IgD-negative memory B cell (primary cell): Measurements from ENCODE around the gene ZDHHC16. TPM values are rescaled to one million over a fixed set of nuclear protein-coding genes. Genes with fewer than 3 reads are reported as not detected.

Experiments used
- H3K27ac Mint-ChIP-seq, 3 donors: one replicate each; pipeline ENCODE4 v1.8.0; 2020 to 2022; ENCODE audit warnings: mild to moderate bottlenecking in 3 of 3, mixed read lengths in 3 of 3, moderate library complexity in 1 of 3
- H3K27me3 Mint-ChIP-seq: one replicate; pipeline ENCODE4 v1.8.0; 2021; ENCODE audit warnings: mixed read lengths
- H3K36me3 Mint-ChIP-seq: one replicate; pipeline ENCODE4 v1.8.0; 2020; ENCODE audit warnings: mild to moderate bottlenecking, mixed read lengths
- H3K4me1 Mint-ChIP-seq, 3 donors: one replicate each; pipeline ENCODE4 v1.8.0; 2020 to 2022; ENCODE audit warnings: mixed read lengths in 3 of 3, mild to moderate bottlenecking in 1 of 3
- H3K4me3 Mint-ChIP-seq, 4 donors: one replicate each; pipeline ENCODE4 v1.8.0; 2020 to 2022; ENCODE audit warnings: mild to moderate bottlenecking in 4 of 4, mixed read lengths in 4 of 4, moderate library complexity in 3 of 4
- H3K9me3 Mint-ChIP-seq, 3 donors: one replicate each; pipeline ENCODE4 v1.8.0; 2020 to 2021; ENCODE audit warnings: mixed read lengths in 3 of 3, mild to moderate bottlenecking in 1 of 3
- polyA plus RNA-seq: library from polyadenylated mRNA; unstranded; fragments of 300-500 nt; fragmentation: Illumina TruSeq; gene quantifications from one replicate; pipeline ENCODE4 v1.2.3, GENCODE V29; 2021

The ZDHHC16 gene
- polyA plus RNA-seq, 1 donor from 2014 or later = 23.3 TPM

DNA sequence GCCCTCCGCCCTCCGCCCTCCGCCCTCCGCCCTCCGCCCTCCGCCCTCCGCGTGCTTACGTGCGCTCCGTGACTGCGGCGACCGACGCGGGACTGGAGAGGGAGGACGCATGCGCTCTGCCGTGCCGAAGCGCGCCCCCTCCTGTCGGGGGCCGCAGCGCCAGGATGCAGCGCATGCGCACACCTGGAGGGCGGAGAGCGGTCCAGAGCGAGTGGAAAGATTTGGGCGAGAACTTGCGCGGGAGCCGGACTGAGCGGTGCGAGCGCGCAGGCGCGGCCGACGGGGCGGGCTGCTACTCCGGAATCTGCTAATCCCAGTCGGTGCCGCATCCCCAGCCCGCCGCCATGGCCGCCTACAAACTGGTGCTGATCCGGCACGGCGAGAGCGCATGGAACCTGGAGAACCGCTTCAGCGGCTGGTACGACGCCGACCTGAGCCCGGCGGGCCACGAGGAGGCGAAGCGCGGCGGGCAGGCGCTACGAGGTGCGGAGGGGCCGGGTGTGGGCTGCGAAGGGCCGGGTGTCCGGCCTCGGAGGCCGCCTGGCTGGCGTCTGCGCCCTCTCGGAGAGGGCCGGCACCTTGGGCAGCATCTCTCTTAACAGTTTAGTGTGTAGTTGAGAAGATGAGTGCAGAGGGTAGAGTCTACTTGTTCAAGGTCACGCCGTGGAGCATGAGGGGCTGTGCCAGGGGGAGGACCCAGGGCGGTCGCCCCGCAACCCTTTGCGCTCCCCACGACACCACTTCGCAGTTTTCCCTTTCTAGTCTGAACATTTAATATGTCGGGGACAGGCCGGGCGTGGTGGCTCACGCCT is 19.8 kb upstream of the ZDHHC16 start, which contains the start of gene PGAM1:
Gene PGAM1 (plus strand): TSS at position 228 of the 812 bp plus-strand sequence. CDS start 117 bp downstream, at position 345.
- H3K36me3 Mint-ChIP-seq = no peaks in the 10 kb centered on the region
- H3K4me1 Mint-ChIP-seq = peaks cover 12 to 24% (median 22%) of the 10 kb centered on the region in 3 donors
- no peaks in the 10 kb centered on the region for H3K27me3 Mint-ChIP-seq
- H3K27ac Mint-ChIP-seq = peak within 1 kb of the TSS; percentile 61 to 98 (median 95)
- H3K9me3 Mint-ChIP-seq = no peaks in the 10 kb centered on the region
- peak within 1 kb of the TSS; percentile 72 to 94 (median 91) for H3K4me3 Mint-ChIP-seq

GRCh38 chr10:97426776-97427570 is 19.0 kb upstream of the ZDHHC16 start:
- peak overlapping the region; percentile 61 to 98 (median 95) for H3K27ac Mint-ChIP-seq
- no peaks in the 10 kb centered on the region for H3K9me3 Mint-ChIP-seq
- H3K36me3 Mint-ChIP-seq = no peaks in the 10 kb centered on the region
- H3K4me3 Mint-ChIP-seq = peak overlapping the region; percentile 72 to 94 (median 91)
- peaks cover 12 to 24% (median 22%) of the 10 kb centered on the region in 3 donors for H3K4me1 Mint-ChIP-seq
- H3K27me3 Mint-ChIP-seq = no peaks in the 10 kb centered on the region

GRCh38 chr10:97427571-97428179 is 18.3 kb upstream of the ZDHHC16 start:
- Mint-ChIP-seq H3K9me3 (no peaks in the 10 kb centered on the region), H3K4me1 (peaks cover 12 to 24% (median 22%) of the 10 kb centered on the region in 3 donors), H3K36me3 (no peaks in the 10 kb centered on the region), H3K27ac (peak overlapping the region; percentile 61 to 81 (median 75)), H3K4me3 (peak overlapping the region; percentile 72 to 94 (median 91)), H3K27me3 (no peaks in the 10 kb centered on the region)

DNA sequence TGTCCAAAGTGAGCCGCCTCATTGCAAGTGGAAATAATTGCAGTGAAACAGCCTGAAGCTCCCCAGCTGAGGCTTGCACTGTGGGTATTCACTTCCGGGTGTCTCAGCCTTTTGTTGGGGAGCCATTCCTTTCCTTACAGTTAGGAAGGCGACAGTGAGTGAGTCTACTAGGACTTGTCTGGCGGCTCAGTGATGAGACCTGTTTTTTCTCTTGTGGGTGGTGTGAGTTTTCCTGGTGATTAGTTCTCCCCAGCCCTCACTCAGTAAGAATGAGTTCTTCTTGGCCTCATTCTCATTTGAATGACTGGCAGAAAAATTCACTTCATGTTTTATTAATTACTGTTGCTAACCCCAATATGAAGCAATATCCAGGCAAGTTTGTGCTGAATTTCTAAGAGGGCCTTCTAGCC is 17.4 kb upstream of the ZDHHC16 start:
- H3K4me3 Mint-ChIP-seq = peak overlapping the region in 2 of 4 donors; percentile 60 to 72
- peaks cover 2% of the 10 kb centered on the region for H3K36me3 Mint-ChIP-seq
- H3K27me3 Mint-ChIP-seq = no peaks in the 10 kb centered on the region
- no peaks in the 10 kb centered on the region for H3K9me3 Mint-ChIP-seq
- peaks cover 12 to 21% (median 19%) of the 10 kb centered on the region in 3 donors for H3K4me1 Mint-ChIP-seq
- H3K27ac Mint-ChIP-seq = peak overlapping the region; percentile 44 to 93 (median 75)

- Mint-ChIP-seq H3K4me1 (peaks cover 0 to 2% (median 0%) of the 10 kb centered on the region in 3 donors), H3K9me3 (no peaks in the 10 kb centered on the region), H3K27ac (no peak overlapping the region), H3K4me3 (no peak overlapping the region), H3K36me3 (peaks cover 3% of the 10 kb centered on the region), H3K27me3 (no peaks in the 10 kb centered on the region)
Observed at GRCh38 chr10:97434055-97434454, 11.9 kb upstream of the ZDHHC16 start.

- no peaks in the 10 kb centered on the region for H3K4me1 Mint-ChIP-seq
- H3K27ac Mint-ChIP-seq = peak overlapping the region in 1 of 3 donors; percentile 53
- no peaks in the 10 kb centered on the region for H3K9me3 Mint-ChIP-seq
- peaks cover 4% of the 10 kb centered on the region for H3K36me3 Mint-ChIP-seq
- H3K27me3 Mint-ChIP-seq = no peaks in the 10 kb centered on the region
- H3K4me3 Mint-ChIP-seq = no peak overlapping the region
Observed at GRCh38 chr10:97434557-97434956, 11.4 kb upstream of the ZDHHC16 start.

DNA sequence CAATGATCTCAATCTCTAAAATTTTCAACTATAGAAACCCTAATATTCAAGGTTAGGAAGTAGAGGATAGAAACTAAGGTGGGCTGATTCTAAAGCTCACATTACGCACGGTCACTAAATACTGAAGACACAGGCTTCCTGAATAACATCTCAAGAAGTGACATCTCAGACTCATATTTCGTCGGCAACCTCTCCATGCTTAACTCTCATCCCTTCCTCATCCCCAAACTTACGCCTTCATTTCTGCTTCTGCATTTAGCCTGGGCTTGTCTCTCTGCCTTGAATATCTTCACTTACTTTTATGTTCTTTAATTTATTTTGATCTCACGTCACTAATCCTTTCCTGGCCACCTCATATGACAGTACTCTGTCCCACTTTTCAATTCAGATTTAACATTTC is 10.8 kb upstream of the ZDHHC16 start:
- H3K9me3 Mint-ChIP-seq = no peaks in the 10 kb centered on the region
- H3K27ac Mint-ChIP-seq = peak overlapping the region in 1 of 3 donors; percentile 80
- no peaks in the 10 kb centered on the region for H3K27me3 Mint-ChIP-seq
- no peaks in the 10 kb centered on the region for H3K4me1 Mint-ChIP-seq
- H3K4me3 Mint-ChIP-seq = no peak overlapping the region
- H3K36me3 Mint-ChIP-seq = peaks cover 5% of the 10 kb centered on the region

DNA sequence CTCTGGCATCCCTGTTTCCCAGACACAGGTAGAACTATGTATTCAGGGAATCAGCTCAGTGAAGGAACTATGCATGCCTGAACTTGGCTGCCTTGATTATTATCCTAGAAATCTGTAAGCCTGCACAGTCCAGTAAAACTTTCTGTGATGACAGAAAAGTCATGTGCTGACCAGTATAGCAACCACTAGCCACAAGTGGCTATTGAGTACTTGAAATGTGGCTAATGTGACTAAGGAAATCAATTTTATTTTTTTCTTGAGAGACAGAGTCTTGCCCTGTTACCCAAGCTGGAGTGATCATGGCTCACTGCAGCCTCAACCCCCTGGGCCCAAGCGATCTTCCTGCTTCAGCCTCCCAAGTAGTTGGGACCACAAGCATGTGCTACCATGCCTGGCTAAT is 3.7 kb upstream of the ZDHHC16 start:
- peak overlapping the region in 1 of 4 donors; percentile 35 for H3K4me3 Mint-ChIP-seq
- no peaks in the 10 kb centered on the region for H3K9me3 Mint-ChIP-seq
- peak overlapping the region in 1 of 3 donors; percentile 71 for H3K27ac Mint-ChIP-seq
- H3K36me3 Mint-ChIP-seq = peaks cover 5% of the 10 kb centered on the region
- H3K4me1 Mint-ChIP-seq = peaks cover 20 to 24% (median 21%) of the 10 kb centered on the region in 3 donors
- H3K27me3 Mint-ChIP-seq = no peaks in the 10 kb centered on the region

- Mint-ChIP-seq H3K9me3 (no peaks in the 10 kb centered on the region), H3K4me1 (peaks cover 20 to 35% (median 28%) of the 10 kb centered on the region in 3 donors), H3K27me3 (no peaks in the 10 kb centered on the region), H3K4me3 (peak overlapping the region in 2 of 4 donors; percentile 2 to 99), H3K36me3 (peaks cover 5% of the 10 kb centered on the region), H3K27ac (peak overlapping the region in 1 of 3 donors; percentile 63)
Observed at GRCh38 chr10:97444212-97444611, 1.8 kb upstream of the ZDHHC16 start.

DNA sequence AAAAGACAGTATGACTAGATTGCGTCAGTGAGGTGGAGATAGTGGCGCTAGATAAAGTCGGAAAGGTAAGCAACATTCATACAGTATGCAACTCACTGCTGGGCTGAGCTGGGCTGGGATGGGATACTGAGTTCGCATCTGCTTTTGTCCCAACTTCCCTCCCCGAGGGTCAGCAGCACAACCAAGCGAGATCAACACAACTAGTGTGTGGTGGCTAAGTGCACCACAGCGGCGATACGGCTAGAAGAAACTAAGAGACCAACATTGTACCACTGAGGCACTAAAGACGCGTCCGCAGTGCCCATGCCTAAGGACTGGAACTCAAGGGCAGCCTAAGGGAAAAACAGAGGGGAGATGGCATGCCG is 636 bp upstream of the ZDHHC16 start:
- H3K9me3 Mint-ChIP-seq = no peaks in the 10 kb centered on the region
- peaks cover 3% of the 10 kb centered on the region for H3K36me3 Mint-ChIP-seq
- peaks cover 23 to 36% (median 28%) of the 10 kb centered on the region in 3 donors for H3K4me1 Mint-ChIP-seq
- peak overlapping the region; percentile 99 to 100 (median 99) for H3K4me3 Mint-ChIP-seq
- H3K27me3 Mint-ChIP-seq = no peaks in the 10 kb centered on the region
- H3K27ac Mint-ChIP-seq = peak overlapping the region; percentile 90 to 96 (median 93)

DNA sequence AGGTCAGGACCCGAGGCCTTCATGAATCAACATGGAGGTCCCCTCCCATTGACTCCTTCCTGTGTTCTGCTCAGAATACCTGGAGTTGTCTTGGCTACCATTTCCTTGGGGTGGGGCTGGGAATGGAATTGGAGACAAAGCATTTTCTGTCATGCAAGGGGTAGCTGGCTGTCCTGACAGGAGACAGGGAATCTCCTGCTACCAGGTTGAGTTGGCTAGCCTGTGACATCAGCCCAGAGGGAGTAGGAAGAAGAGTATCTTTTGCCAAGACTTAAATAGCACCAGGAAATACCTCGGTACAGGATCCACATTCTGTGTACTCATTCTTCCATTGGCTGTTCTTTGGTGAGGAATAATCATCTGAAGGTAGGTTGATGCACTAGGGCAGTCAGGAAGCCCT is 4.9 kb downstream of the ZDHHC16 start:
- Mint-ChIP-seq H3K36me3 (peaks cover 3% of the 10 kb centered on the region), H3K4me1 (peaks cover 8 to 27% (median 17%) of the 10 kb centered on the region in 3 donors), H3K4me3 (peak overlapping the region in 1 of 4 donors; percentile 59), H3K9me3 (no peaks in the 10 kb centered on the region), H3K27ac (peak overlapping the region in 2 of 3 donors; percentile 74 to 85), H3K27me3 (no peaks in the 10 kb centered on the region)

GRCh38 chr10:97451605-97452004 is 5.6 kb downstream of the ZDHHC16 start:
- no peak overlapping the region for H3K4me3 Mint-ChIP-seq
- H3K27me3 Mint-ChIP-seq = no peaks in the 10 kb centered on the region
- H3K4me1 Mint-ChIP-seq = peaks cover 3 to 22% (median 11%) of the 10 kb centered on the region in 3 donors
- no peaks in the 10 kb centered on the region for H3K9me3 Mint-ChIP-seq
- no peaks in the 10 kb centered on the region for H3K36me3 Mint-ChIP-seq
- H3K27ac Mint-ChIP-seq = no peak overlapping the region

GRCh38 chr10:97452352-97452751 is 6.4 kb downstream of the ZDHHC16 start:
- no peak overlapping the region for H3K4me3 Mint-ChIP-seq
- no peaks in the 10 kb centered on the region for H3K9me3 Mint-ChIP-seq
- H3K36me3 Mint-ChIP-seq = no peaks in the 10 kb centered on the region
- H3K4me1 Mint-ChIP-seq = peaks cover 3 to 17% (median 11%) of the 10 kb centered on the region in 3 donors
- no peak overlapping the region for H3K27ac Mint-ChIP-seq
- H3K27me3 Mint-ChIP-seq = no peaks in the 10 kb centered on the region

- Mint-ChIP-seq H3K27ac (peak overlapping the region in 1 of 3 donors; percentile 54), H3K9me3 (no peaks in the 10 kb centered on the region), H3K27me3 (no peaks in the 10 kb centered on the region), H3K4me3 (peak overlapping the region in 1 of 4 donors; percentile 25), H3K4me1 (peaks cover 3 to 6% (median 4%) of the 10 kb centered on the region in 3 donors), H3K36me3 (peaks cover 4% of the 10 kb centered on the region)
Observed at GRCh38 chr10:97454330-97455036, 8.5 kb downstream of the ZDHHC16 start.
